SK-N-MC (cell line): ENCODE data around the gene TACC2.

Source experiments
- DNase-seq: peaks from one replicate; pipeline ENCODE4 v3.0.0-alpha.2; 2011; ENCODE audit warnings: low read depth, low spot score
- H3K27ac ChIP-seq: fragments of 200-600 bp; sonication (generic); 2 replicates; pipeline ENCODE4 v1.5.1; 2016; ENCODE audit warnings: mixed run types
- H3K36me3 ChIP-seq: fragments of 200-600 bp; sonication (generic); 2 replicates; pipeline ENCODE4 v1.6.1; 2017; ENCODE audit warnings: antibody characterized with exemption, low read length, mixed read lengths; ENCODE audit not compliant: insufficient read depth
- H3K4me3 ChIP-seq: fragments of 200-600 bp; sonication (generic); 2 replicates; pipeline ENCODE4 v1.5.1; 2016
- H3K9ac ChIP-seq: fragments of 200-600 bp; sonication (generic); 2 replicates; pipeline ENCODE4 v1.8.0; 2017; ENCODE audit warnings: mixed run types, mixed read lengths; ENCODE audit not compliant: insufficient read length
- H3K9me3 ChIP-seq: fragments of 200-600 bp; sonication (generic); 2 replicates; pipeline ENCODE4 v1.6.1; 2017; ENCODE audit warnings: low read depth, mild to moderate bottlenecking, antibody characterized with exemption, low read length, moderate library complexity, mixed read lengths
- EZH2 ChIP-seq: fragments of 200-600 bp; sonication (generic); IDR thresholded peaks from one replicate; pipeline ENCODE4 v1.6.1; 2017; ENCODE audit warnings: antibody characterized with exemption
- FOXP2 ChIP-seq: optimal IDR thresholded peaks from 2 replicates; pipeline ENCODE3; 2011; ENCODE audit warnings: mild to moderate bottlenecking, moderate library complexity; ENCODE audit not compliant: insufficient read depth; ENCODE audit errors: extremely low read length, control extremely low read depth
- POLR2AphosphoS5 ChIP-seq: IDR thresholded peaks from 2 replicates; pipeline ENCODE4 v1.6.1; 2012; ENCODE audit warnings: mild to moderate bottlenecking, low read depth, low read length, borderline replicate concordance

TACC2 gene

DNA sequence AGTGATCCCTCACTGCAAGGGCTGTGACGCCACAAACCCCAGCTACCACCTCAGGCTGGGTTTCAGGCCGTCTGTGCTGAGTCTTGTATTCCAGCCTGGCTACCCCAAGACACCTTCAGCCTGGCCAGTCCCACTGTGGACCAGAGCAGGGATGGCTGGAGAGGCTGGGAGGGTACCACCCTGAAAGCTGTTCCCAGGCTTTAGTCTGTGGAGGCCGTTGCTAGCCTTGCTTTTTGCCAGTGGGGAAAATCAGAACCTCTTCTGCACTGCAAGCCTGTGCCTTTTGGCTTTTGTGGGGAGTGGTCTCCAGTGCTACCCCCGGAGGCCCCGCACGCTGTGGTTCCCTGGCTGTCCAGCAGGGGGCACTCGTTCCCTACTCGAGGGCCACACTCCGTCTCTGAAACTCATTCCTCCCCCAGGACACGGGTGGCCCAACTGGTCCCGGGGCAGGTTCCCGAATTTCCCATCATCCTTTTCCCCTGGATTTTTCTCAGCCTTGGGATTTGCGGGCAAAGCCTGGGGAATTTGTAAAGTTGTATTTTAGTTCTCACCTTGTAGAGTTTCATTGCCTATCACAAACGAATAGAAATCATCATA lies 153.8 kb downstream of the TACC2 start:
- no peaks in the 10 kb centered on the region for H3K36me3 ChIP-seq
- no peaks in the 10 kb centered on the region for H3K9me3 ChIP-seq
- no peak overlapping the region for H3K4me3 ChIP-seq
- no peak overlapping the region for H3K27ac ChIP-seq
- no peak overlapping the region for H3K9ac ChIP-seq
- DNase-seq, result no peak
- TF ChIP-seq EZH2 (no peak), POLR2AphosphoS5 (no peak), FOXP2 (no peak)

DNA sequence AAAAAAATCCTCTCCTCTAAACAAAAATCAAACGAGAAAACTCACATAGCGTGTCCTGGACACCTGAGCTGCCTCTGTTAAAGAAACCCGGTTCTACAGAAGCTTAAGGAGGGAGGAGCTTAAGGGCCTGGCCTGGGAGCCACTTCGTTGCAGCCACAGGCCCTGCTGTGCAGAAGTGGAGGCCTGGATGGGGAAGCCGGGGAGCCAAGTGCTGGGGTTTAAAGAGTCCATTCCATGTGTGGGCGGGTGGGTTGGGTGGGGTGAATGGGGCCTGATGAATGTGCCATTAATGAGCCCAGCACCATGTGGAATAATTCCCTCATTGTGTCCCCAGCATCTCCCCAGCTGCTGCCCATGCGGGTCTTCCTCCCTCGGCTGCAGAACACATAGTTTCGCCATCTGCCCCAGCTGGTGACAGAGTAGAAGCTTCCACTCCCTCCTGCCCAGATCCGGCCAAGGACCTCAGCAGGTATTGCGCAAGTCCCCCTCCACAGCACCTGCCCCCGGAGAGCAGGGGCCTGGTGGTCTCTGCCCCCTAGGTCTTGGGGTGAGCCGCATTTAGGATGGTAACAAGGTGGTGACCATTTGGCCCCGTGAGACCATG lies 154.4 kb downstream of the TACC2 start:
- Histone ChIP-seq H3K9ac (no peak overlapping the region), H3K4me3 (no peak overlapping the region), H3K27ac (no peak overlapping the region), H3K9me3 (no peaks in the 10 kb centered on the region), H3K36me3 (no peaks in the 10 kb centered on the region)
- TF ChIP-seq POLR2AphosphoS5 (no peak), FOXP2 (no peak), EZH2 (no peak)
- DNase-seq, result no peak

DNA sequence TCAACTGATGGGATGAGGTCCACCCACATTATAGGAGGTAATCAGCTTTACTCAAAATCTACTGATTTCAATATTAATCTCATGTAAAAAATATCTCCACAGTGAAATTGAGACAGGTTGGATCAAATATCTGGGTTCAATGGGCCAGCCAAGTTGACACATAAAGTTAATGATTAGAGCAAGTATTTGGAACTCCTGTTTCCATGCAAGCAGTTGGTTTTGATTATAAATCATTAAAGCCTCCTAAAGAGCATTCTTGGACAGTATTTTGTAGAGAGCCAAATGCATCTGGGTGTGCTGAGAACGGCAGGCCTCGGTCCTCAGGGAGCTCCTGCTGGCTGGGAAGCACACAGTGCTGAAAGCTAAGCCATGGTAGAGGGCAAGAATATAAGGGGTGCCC lies 155.2 kb downstream of the TACC2 start:
- no peak overlapping the region for H3K27ac ChIP-seq
- no peaks in the 10 kb centered on the region for H3K9me3 ChIP-seq
- no peak overlapping the region for H3K9ac ChIP-seq
- no peak for TF ChIP-seq EZH2
- no peak for TF ChIP-seq POLR2AphosphoS5
- no peak for TF ChIP-seq FOXP2
- H3K36me3 ChIP-seq, result no peaks in the 10 kb centered on the region
- H3K4me3 ChIP-seq, result no peak overlapping the region
- no peak for DNase-seq

DNA sequence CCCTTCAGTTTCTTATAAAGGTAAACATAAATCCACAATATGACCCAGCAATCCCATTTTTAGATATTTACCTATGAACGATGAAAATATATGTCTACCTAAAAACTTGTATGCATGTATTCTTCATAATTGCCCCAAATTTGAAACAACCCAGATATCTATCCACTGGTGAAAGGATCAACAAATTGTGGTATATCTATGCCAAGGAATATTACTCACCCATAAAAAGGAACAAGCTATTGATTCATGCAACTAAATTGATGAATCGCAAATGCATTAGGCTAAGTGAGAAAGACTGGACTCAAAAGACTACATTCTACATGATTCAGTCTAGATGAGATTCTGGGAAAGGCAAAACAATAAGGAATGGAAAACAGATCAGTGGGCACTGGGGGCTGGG lies 156.2 kb downstream of the TACC2 start:
- TF ChIP-seq FOXP2, result no peak
- TF ChIP-seq EZH2, result no peak
- TF ChIP-seq POLR2AphosphoS5, result no peak
- H3K9ac ChIP-seq, result no peak overlapping the region
- H3K4me3 ChIP-seq, result no peak overlapping the region
- no peaks in the 10 kb centered on the region for H3K36me3 ChIP-seq
- DNase-seq, result no peak
- H3K9me3 ChIP-seq, result no peaks in the 10 kb centered on the region
- no peak overlapping the region for H3K27ac ChIP-seq

DNA sequence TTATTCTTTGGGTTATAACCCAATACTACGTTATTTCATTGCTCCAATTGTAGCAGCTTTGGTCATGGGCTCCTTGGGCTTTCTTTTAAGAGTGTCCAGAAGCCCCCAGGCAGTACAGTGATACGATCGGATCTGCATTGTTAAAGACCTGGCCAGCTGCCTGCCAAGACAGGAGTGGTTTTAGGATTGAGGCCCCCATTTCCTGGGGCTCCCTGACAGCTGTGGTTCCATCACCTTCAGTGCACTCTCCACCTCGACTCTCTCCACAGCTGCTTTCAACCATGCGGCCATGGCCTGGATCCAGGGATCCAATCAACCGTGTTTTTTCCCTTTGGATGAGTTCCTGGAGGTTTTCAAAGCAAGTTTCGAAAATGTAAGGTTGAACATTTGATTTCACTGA lies 158.7 kb downstream of the TACC2 start:
- Histone ChIP-seq H3K9me3 (no peaks in the 10 kb centered on the region), H3K4me3 (no peak overlapping the region), H3K27ac (no peak overlapping the region), H3K36me3 (no peaks in the 10 kb centered on the region), H3K9ac (no peak overlapping the region)
- TF ChIP-seq POLR2AphosphoS5 (no peak), EZH2 (no peak), FOXP2 (no peak)
- no peak for DNase-seq

DNA sequence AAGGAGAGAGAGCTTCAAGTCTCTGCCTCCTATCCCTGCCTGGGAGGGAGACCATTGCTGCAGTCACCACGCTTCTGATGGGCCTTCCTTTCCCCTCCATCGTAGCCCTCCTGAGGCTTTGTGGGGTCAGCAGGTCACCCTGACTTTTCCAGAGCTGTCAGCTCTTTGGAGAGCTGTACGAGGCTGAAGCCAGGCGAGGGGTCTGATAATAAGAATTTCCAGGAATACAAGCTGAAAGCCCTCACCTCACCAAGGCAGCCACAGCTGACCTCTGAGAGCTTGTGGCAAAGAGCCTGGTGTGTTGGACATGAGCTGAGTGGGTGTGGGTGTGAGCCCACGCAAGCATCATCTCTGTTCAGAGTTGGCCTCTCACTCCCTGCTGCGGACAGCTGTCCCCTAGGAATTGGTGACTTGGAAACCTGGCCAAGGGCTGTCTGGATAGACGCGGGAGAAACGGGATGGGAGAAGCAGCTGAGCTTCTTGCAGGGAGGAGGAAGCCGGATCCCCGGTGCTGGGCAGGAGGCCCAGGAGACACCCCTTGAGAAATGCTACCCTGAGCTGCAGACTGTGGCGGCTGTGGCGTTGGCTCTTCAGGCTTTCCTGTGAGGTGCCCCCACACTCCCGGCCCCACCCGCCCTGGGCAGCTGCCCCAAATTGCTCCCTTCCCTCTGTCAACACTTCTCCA lies 160.1 kb downstream of the TACC2 start:
- no peak overlapping the region for H3K4me3 ChIP-seq

DNA sequence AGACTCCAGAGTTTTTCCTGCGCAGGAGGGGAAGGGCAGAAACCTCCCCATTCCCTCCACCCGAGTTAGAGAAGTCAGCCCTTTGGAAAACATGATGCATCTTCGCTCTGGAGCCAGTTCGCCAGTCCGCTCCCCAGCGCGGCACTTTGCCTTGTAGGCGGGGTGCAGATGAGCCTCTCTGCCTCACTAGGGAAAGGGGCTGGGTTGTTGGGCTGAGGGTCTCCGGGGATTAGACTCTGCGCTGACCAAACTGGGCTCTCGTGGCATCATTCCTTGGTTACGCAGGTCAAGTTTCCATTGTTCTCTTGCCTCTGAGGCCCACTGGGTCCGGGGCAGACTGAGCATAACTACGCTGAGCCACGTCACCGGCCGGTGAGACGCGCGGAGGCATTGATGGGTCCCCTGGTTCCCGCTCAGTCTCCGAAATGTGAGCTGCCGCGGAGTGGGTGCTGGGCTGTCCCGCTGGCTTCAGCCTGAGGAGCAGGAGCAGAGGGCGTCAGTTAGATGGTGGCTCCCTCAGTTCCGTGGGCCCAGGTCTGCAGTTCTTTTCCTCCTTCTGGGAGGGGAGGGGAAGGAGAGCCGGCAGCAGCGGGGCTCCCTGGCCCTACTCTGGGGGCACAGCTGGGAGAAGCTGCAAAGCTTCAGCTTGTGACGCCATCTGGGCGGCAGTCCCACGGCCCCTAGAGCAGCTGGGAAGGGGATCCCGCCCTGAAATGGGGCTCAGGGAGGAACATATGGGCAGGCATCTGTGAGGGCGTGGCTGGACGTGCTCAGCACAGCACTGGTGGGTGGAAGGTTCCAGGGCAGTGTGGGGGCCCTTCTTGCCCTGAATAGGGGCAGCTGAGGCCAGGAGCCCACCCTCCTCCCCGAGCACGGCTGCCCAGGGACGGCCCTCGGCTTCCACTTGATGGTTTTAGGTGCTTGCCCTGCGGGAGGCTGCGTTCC lies 160.9 kb downstream of the TACC2 start:
- H3K27ac ChIP-seq, result no peak overlapping the region
- TF ChIP-seq POLR2AphosphoS5 (no peak), FOXP2 (no peak), EZH2 (no peak)

More for the DNA sequence above, 160.1 kb downstream of the TACC2 start:
- DNase-seq, result no peak
- H3K9me3 ChIP-seq, result no peaks in the 10 kb centered on the region
- TF ChIP-seq EZH2 (no peak), FOXP2 (no peak), POLR2AphosphoS5 (no peak)
- H3K27ac ChIP-seq, result no peak overlapping the region
- no peak overlapping the region for H3K9ac ChIP-seq
- H3K36me3 ChIP-seq, result no peaks in the 10 kb centered on the region

More for the DNA sequence above, 160.9 kb downstream of the TACC2 start:
- H3K4me3 ChIP-seq, result no peak overlapping the region
- no peaks in the 10 kb centered on the region for H3K9me3 ChIP-seq
- no peak overlapping the region for H3K9ac ChIP-seq
- H3K36me3 ChIP-seq, result no peaks in the 10 kb centered on the region
- no peak for DNase-seq
